Measurements from ENCODE around the gene YKT6.
A peak's percentile ranks its signal among the peaks of the same experiment; 100 is the strongest.

Gene YKT6

DNA sequence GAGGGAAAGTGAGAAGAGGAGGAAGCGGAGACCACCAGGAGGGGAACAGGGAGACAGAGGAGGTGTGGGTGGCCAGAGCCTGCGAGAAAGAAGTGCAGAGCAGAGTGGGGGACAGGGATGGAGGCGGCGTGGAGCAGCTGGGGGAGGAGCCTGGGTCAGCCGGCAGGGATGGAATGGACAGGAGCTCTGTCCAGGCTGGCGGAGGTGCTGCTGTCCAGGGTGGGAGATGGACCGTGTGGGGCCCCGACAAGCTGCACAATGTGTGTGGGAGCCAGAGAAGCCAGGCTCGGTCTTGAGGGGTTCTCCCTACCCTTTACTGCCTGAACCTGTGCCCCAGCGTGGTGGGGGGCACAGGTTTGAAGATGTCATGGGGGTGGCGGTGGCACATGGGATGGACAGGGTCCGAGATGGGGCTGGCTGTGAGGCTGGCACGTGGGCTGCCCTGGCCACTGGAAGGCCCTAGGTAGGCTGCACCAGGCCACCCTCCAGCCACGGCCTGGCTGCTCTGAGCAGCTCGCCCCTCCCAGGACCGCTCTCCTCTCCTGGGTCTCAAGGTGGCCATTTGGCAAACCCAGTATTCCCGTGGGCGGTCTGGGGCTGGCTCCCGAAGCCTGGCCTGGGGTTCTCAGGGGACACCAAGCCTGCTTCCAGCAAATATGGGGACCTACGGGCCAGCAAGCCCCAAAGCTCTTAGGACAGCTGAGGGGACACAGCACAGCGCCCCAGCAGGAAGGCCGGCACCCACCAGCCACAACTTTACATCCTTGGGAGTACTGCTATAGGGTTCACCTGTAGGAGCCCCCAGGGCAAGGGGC lies 32.3 kb downstream of the YKT6 start:
- no peaks in the 10 kb centered on the region for H3K36me3 ChIP-seq (ENCODE audit: control insufficient read depth in 2 of 2, insufficient read depth in 1 of 2, low read length in 2 of 2)
- ChIA-PET POLR2A (no interaction called here), CTCF (no interaction called here)
- H3K4me1 ChIP-seq (ENCODE audit: control insufficient read depth, insufficient read depth, low read length): no peaks in the 10 kb centered on the region
- H3K9me3 ChIP-seq (ENCODE audit: control insufficient read depth, insufficient read depth, low read depth, low read length): no peaks in the 10 kb centered on the region
- TF ChIP-seq ZNF600 (tag by site-specific recombination; IDR thresholded peaks at IDR 0.05) (peak; percentile 78; the same call in 1 of the 2 replicates), BCL11A (tag by site-specific recombination; IDR thresholded peaks at IDR 0.05; ENCODE audit: low read depth) (no peak), ZNF501 (tag by site-specific recombination; IDR thresholded peaks at IDR 0.05) (no peak), ZNF473 (tag by site-specific recombination; IDR thresholded peaks at IDR 0.05) (no peak), ZSCAN23 (tag by site-specific recombination; IDR thresholded peaks at IDR 0.05) (no peak), ZNF837 (tag by site-specific recombination; IDR thresholded peaks at IDR 0.05) (no peak), REST (tag by site-specific recombination; IDR thresholded peaks at IDR 0.05) (peak; percentile 61; the same call in 1 of the 2 replicates)
- TF ChIP-seq, protein P1, sequence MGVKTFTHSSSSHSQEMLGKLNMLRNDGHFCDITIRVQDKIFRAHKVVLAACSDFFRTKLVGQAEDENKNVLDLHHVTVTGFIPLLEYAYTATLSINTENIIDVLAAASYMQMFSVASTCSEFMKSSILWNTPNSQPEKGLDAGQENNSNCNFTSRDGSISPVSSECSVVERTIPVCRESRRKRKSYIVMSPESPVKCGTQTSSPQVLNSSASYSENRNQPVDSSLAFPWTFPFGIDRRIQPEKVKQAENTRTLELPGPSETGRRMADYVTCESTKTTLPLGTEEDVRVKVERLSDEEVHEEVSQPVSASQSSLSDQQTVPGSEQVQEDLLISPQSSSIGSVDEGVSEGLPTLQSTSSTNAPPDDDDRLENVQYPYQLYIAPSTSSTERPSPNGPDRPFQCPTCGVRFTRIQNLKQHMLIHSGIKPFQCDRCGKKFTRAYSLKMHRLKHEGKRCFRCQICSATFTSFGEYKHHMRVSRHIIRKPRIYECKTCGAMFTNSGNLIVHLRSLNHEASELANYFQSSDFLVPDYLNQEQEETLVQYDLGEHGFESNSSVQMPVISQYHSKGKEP (tag by site-specific recombination; IDR thresholded peaks at IDR 0.05): no peak
- H3K27ac ChIP-seq (ENCODE audit: extremely low read depth, low read depth, low read length): no peak overlapping the region
- H3K4me3 ChIP-seq (ENCODE audit: low read depth, low read length): no peak overlapping the region

GRCh38 chr7:44235066-44235465 lies 34.3 kb downstream of the YKT6 start:
- POLR2A ChIA-PET: no interaction called here
- no peak overlapping the region for H3K27ac ChIP-seq (ENCODE audit: extremely low read depth, low read depth, low read length)
- TF ChIP-seq ZBTB8A (tag by site-specific recombination; IDR thresholded peaks at IDR 0.05): no peak
- TF ChIP-seq ZBTB48 (tag by site-specific recombination; IDR thresholded peaks at IDR 0.05): no peak
- TF ChIP-seq ZNF426 (tag by site-specific recombination; IDR thresholded peaks at IDR 0.05): no peak
- TF ChIP-seq, protein P2, sequence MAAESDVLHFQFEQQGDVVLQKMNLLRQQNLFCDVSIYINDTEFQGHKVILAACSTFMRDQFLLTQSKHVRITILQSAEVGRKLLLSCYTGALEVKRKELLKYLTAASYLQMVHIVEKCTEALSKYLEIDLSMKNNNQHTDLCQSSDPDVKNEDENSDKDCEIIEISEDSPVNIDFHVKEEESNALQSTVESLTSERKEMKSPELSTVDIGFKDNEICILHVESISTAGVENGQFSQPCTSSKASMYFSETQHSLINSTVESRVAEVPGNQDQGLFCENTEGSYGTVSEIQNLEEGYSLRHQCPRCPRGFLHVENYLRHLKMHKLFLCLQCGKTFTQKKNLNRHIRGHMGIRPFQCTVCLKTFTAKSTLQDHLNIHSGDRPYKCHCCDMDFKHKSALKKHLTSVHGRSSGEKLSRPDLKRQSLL (tag by site-specific recombination; IDR thresholded peaks at IDR 0.05): no peak
- TF ChIP-seq KLF7 (tag by site-specific recombination; IDR thresholded peaks at IDR 0.05; ENCODE audit: borderline replicate concordance): no peak
- no peak for TF ChIP-seq ZNF473 (tag by site-specific recombination; IDR thresholded peaks at IDR 0.05)
- TF ChIP-seq ZNF157 (tag by site-specific recombination; IDR thresholded peaks at IDR 0.05): no peak
- TF ChIP-seq ZFP41 (tag by site-specific recombination; IDR thresholded peaks at IDR 0.05; ENCODE audit: borderline replicate concordance): no peak
- no peak for TF ChIP-seq BCL11B (tag by site-specific recombination; IDR thresholded peaks at IDR 0.05; ENCODE audit: low read depth)
- TF ChIP-seq, protein P3, sequence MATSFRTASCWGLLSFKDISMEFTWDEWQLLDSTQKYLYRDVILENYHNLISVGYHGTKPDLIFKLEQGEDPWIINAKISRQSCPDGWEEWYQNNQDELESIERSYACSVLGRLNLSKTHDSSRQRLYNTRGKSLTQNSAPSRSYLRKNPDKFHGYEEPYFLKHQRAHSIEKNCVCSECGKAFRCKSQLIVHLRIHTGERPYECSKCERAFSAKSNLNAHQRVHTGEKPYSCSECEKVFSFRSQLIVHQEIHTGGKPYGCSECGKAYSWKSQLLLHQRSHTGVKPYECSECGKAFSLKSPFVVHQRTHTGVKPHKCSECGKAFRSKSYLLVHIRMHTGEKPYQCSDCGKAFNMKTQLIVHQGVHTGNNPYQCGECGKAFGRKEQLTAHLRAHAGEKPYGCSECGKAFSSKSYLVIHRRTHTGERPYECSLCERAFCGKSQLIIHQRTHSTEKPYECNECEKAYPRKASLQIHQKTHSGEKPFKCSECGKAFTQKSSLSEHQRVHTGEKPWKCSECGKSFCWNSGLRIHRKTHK (tag by site-specific recombination; IDR thresholded peaks at IDR 0.05): no peak
- TF ChIP-seq ZSCAN18 (tag by site-specific recombination; IDR thresholded peaks at IDR 0.05): no peak
- no peak for TF ChIP-seq GLI2 (tag by site-specific recombination; IDR thresholded peaks at IDR 0.05; ENCODE audit: borderline replicate concordance, low read depth)
- TF ChIP-seq KLF10 (tag by site-specific recombination; IDR thresholded peaks at IDR 0.05): no peak
- TF ChIP-seq YY1 (tag by site-specific recombination; IDR thresholded peaks at IDR 0.05): no peak
- TF ChIP-seq ZNF629 (tag by site-specific recombination; IDR thresholded peaks at IDR 0.05): no peak
- no peak for TF ChIP-seq ZNF16 (tag by site-specific recombination; IDR thresholded peaks at IDR 0.05; ENCODE audit: low read depth)
- no peak for TF ChIP-seq ZIC2 (tag by site-specific recombination; IDR thresholded peaks at IDR 0.05)
- no peak for TF ChIP-seq ZNF394 (tag by site-specific recombination; IDR thresholded peaks at IDR 0.05; ENCODE audit: borderline replicate concordance)
- H3K9me3 ChIP-seq (ENCODE audit: control insufficient read depth, insufficient read depth, low read depth, low read length): no peaks in the 10 kb centered on the region
- CTCF ChIA-PET: interaction anchor here (0.7 to 1.0 kb wide), 2 partner anchors 200 to 243 kb away, joined by 4 to 7 read pairs; no protein-coding TSS in a partner anchor
- no peaks in the 10 kb centered on the region for H3K4me1 ChIP-seq (ENCODE audit: control insufficient read depth, insufficient read depth, low read length)
- no peak overlapping the region for H3K4me3 ChIP-seq (ENCODE audit: low read depth, low read length)
- H3K36me3 ChIP-seq (ENCODE audit: control insufficient read depth in 2 of 2, insufficient read depth in 1 of 2, low read length in 2 of 2): no peaks in the 10 kb centered on the region

Measured in HEK293 (cell line).